RWPE2 (cell line): Measurements from ENCODE around the gene KLHL9.

Experiments
- ATAC-seq: fragments of 200-7000 bp; cut with Tn5 transposase; 3 replicates; pipeline ENCODE4 v1.9.1; 2021; ENCODE audit warnings: low read depth
- DNase-seq: peaks from one replicate; pipeline ENCODE4 v3.0.0-alpha.2; 2020; ENCODE audit warnings: low spot score
- H3K27ac ChIP-seq: fragments of 450-650 bp; 2 replicates; pipeline ENCODE4 v1.5.1; 2017; ENCODE audit warnings: mild to moderate bottlenecking; ENCODE audit not compliant: poor library complexity, severe bottlenecking
- H3K27me3 ChIP-seq: fragments of 250-450 bp; sonication (Bioruptor Pico); 2 replicates; pipeline ENCODE4 v1.5.1; 2021; ENCODE audit warnings: mild to moderate bottlenecking, moderate library complexity; ENCODE audit not compliant: insufficient read depth, poor library complexity, severe bottlenecking
- H3K36me3 ChIP-seq: fragments of 250-450 bp; sonication (Bioruptor Pico); 2 replicates; pipeline ENCODE4 v1.5.1; 2020; ENCODE audit warnings: low read depth, mild to moderate bottlenecking, moderate library complexity
- H3K4me1 ChIP-seq: fragments of 250-450 bp; sonication (Bioruptor Pico); 2 replicates; pipeline ENCODE4 v1.5.1; 2021; ENCODE audit warnings: mild to moderate bottlenecking, moderate library complexity; ENCODE audit not compliant: insufficient read depth, poor library complexity, severe bottlenecking
- H3K4me3 ChIP-seq: fragments of 250-450 bp; sonication (Bioruptor Pico); 2 replicates; pipeline ENCODE4 v1.5.1; 2021; ENCODE audit warnings: mild to moderate bottlenecking, moderate library complexity; ENCODE audit not compliant: severe bottlenecking
- H3K9me3 ChIP-seq: fragments of 250-450 bp; sonication (Bioruptor Pico); 2 replicates; pipeline ENCODE4 v1.5.1; 2021; ENCODE audit warnings: mild to moderate bottlenecking, moderate library complexity; ENCODE audit not compliant: severe bottlenecking
- TF ChIP-seq, protein P1 (sequence below): fragments of 450-650 bp; IDR thresholded peaks from one replicate; pipeline ENCODE4 v1.5.1; 2017; ENCODE audit warnings: mild to moderate bottlenecking, moderate library complexity; ENCODE audit not compliant: poor library complexity, severe bottlenecking

Gene KLHL9

DNA sequence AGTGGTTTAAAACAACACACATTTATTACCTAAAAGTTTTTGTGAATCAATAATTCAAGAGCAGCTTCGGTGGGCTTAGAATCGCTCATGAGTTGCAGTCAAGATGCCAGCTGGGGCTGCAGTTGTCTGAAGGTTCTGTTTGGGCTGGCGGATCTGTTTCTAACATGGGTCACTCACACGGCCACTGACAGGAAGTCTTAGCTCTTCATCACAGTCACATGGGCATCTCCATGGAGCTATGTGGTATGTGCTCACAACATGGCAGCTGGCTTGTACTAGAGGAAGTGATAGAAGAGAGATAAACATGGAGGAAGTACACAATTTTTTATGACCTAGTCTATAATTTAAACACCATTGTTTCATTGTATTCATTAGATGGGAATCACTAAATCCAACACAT lies 11.2 kb downstream of the KLHL9 start:
- peaks cover 2% of the 10 kb centered on the region; the same call in 1 of the 2 replicates for H3K36me3 ChIP-seq
- TF ChIP-seq, protein P1, sequence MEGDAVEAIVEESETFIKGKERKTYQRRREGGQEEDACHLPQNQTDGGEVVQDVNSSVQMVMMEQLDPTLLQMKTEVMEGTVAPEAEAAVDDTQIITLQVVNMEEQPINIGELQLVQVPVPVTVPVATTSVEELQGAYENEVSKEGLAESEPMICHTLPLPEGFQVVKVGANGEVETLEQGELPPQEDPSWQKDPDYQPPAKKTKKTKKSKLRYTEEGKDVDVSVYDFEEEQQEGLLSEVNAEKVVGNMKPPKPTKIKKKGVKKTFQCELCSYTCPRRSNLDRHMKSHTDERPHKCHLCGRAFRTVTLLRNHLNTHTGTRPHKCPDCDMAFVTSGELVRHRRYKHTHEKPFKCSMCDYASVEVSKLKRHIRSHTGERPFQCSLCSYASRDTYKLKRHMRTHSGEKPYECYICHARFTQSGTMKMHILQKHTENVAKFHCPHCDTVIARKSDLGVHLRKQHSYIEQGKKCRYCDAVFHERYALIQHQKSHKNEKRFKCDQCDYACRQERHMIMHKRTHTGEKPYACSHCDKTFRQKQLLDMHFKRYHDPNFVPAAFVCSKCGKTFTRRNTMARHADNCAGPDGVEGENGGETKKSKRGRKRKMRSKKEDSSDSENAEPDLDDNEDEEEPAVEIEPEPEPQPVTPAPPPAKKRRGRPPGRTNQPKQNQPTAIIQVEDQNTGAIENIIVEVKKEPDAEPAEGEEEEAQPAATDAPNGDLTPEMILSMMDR = no peak

DNA sequence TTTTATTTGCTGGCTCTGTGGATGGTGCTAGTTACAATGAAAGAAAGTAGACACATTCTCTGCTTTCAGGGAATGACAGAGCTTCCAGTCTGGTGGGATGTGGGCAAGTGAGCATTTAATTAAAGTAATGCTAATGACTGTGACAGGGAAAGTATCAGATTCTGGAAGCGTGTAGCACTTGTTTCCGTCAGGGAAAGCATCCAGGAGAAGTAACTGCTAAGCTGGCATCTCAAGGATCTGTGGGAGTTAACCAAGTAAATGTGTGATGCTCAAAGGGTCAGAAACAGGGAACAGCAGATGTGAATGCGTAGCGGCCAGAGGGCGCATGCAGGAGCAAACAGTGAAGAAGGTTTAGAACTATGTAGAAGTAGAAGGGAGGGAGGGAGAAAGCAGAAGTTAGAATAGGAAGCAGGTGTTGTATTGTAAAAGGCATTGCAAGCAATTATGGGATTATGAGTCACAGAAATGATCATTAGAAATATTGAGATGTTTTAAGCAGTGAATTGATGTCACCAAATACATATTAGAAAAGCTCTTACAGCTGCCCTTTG lies 12.2 kb downstream of the KLHL9 start:
- Histone ChIP-seq H3K27me3 (no peaks in the 10 kb centered on the region), H3K4me3 (no peak overlapping the region), H3K4me1 (peaks cover 3% of the 10 kb centered on the region), H3K9me3 (no peaks in the 10 kb centered on the region), H3K27ac (no peak overlapping the region), H3K36me3 (no peaks in the 10 kb centered on the region)
- DNase-seq (no peak), ATAC-seq (no peak)
- TF ChIP-seq, protein P1 = no peak

More for the DNA sequence above, 11.2 kb downstream of the KLHL9 start:
- Histone ChIP-seq H3K27me3 (no peaks in the 10 kb centered on the region), H3K4me3 (no peak overlapping the region), H3K9me3 (no peaks in the 10 kb centered on the region), H3K27ac (no peak overlapping the region), H3K4me1 (peaks cover 5% of the 10 kb centered on the region)
- no peak for DNase-seq
- no peak for ATAC-seq

DNA sequence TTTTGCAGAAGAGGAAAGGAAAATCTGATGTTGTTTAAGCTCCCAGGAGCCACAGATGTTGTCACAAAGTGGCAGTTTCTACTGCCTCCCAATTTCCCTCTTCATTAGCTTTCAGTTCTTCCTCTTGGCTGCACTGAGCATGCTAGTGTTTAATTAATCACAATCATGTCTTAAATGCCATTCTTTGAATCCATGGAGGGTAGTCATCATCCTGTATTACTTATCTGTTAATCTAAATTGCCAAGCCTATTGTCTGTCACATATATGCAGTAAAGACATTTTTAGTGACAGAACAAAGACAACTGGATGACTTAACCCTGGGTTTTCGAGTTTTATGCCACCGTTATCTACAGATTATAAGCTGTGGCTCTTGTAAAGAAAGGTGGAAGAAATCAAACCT lies 14.7 kb downstream of the KLHL9 start:
- Histone ChIP-seq H3K27me3 (no peaks in the 10 kb centered on the region), H3K9me3 (no peaks in the 10 kb centered on the region), H3K4me3 (no peak overlapping the region), H3K36me3 (no peaks in the 10 kb centered on the region), H3K27ac (no peak overlapping the region), H3K4me1 (no peaks in the 10 kb centered on the region)
- ATAC-seq = no peak
- TF ChIP-seq, protein P1 = no peak
- DNase-seq = no peak

DNA sequence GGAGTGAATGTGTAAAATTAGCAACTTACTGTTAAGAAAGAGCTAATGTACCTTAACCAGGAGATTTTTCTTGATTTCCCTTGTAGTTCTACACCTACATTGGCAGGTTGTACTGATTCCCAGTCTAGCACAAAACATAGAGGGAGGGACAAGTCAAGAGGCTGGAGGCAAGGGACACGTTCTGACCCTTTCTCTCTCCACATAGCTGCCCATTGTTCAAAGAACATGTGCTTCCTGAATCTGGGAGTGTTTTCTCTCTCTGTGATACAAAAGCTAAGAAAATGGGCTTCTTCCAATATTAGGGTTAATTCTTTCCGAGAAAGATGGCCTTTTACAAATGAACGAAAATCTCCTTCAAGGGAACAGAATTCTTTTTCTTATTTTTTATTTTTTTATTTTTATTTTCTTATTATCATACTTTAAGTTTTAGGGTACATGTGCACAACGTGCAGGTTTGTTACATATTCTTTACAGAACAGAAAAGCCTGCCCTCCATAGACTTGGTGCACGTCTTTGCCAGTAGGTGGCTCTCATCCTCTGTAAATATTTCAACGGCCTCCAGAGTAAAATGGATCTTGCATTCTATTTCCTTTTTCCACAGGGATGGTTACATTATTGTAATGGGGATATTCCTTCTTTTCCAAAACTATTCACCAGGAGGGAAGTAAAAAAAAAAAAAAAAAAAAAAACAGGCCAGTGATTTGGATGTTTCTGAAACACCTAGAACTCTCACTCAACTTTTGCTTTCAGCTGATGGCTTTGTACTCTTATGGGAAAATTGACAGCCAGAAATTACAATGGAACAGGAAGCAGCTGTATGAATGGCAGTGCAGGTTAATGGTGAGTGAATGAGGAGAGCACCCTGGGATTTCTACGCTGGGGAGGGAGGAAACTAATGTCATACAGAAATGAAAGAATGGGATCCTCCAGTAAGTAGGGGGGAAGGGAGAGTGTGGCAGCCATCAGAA lies 17.0 kb downstream of the KLHL9 start:
- TF ChIP-seq, protein P1 = peak; percentile 88
- Histone ChIP-seq H3K9me3 (no peaks in the 10 kb centered on the region), H3K27ac (no peak overlapping the region), H3K36me3 (no peaks in the 10 kb centered on the region), H3K4me1 (no peaks in the 10 kb centered on the region), H3K4me3 (no peak overlapping the region), H3K27me3 (peaks cover 7% of the 10 kb centered on the region)
- peak; percentile 85 for ATAC-seq
- no peak for DNase-seq
